IPS-20b (cell line): Measurements from ENCODE around the gene KCNA4.
"Not testable (repeated sequence)": the region's sequence is repeated elsewhere in the genome, so short reads cannot be mapped to it uniquely, and the experiment has no call there.

Source experiments
- H3K27ac ChIP-seq: one replicate; pipeline ENCODE4 v1.5.1; 2013; ENCODE audit warnings: low read length
- H3K27me3 ChIP-seq: 2 replicates; pipeline ENCODE4 v1.6.1; 2013; ENCODE audit warnings: mild to moderate bottlenecking, low read length, inconsistent platforms; ENCODE audit not compliant: insufficient read depth
- H3K36me3 ChIP-seq: 2 replicates; pipeline ENCODE4 v1.6.1; 2013; ENCODE audit warnings: low read depth, mild to moderate bottlenecking, inconsistent platforms, low read length, moderate library complexity; ENCODE audit not compliant: insufficient read depth
- H3K4me1 ChIP-seq: 2 replicates; pipeline ENCODE4 v1.6.1; 2013; ENCODE audit warnings: mild to moderate bottlenecking, control low read depth, inconsistent platforms, low read length, moderate library complexity; ENCODE audit not compliant: insufficient read depth
- H3K4me3 ChIP-seq: 2 replicates; pipeline ENCODE4 v1.5.1; 2013; ENCODE audit warnings: mild to moderate bottlenecking, low read length, inconsistent platforms
- H3K9ac ChIP-seq: 2 replicates; pipeline ENCODE4 v1.6.1; 2013; ENCODE audit warnings: low read depth, mild to moderate bottlenecking, inconsistent platforms, low read length, moderate library complexity
- H3K9me3 ChIP-seq: 2 replicates; pipeline ENCODE4 v1.6.1; 2013; ENCODE audit warnings: mild to moderate bottlenecking, low read depth, low read length, inconsistent platforms; ENCODE audit not compliant: insufficient read depth

KCNA4 gene

GRCh38 chr11:30016588-30017363 lies at the start of gene KCNA4:
Gene KCNA4 (minus strand): TSS chr11:30017030. CDS start chr11:30012678, 4,352 bp downstream.
- no peak within 1 kb of the TSS for H3K27ac ChIP-seq
- peak within 1 kb of the TSS; percentile 69 for H3K4me3 ChIP-seq
- peaks cover 100% of the 10 kb centered on the region for H3K27me3 ChIP-seq
- no peaks in the 10 kb centered on the region for H3K36me3 ChIP-seq
- H3K9me3 ChIP-seq, result no peaks in the 10 kb centered on the region
- H3K9ac ChIP-seq, result no peak within 1 kb of the TSS; the same call in 1 of the 2 replicates
- peaks cover 9% of the 10 kb centered on the region; the same call in 1 of the 2 replicates for H3K4me1 ChIP-seq

GRCh38 chr11:30062103-30062502 lies 45.3 kb upstream of the KCNA4 start:
- no peak overlapping the region for H3K9ac ChIP-seq
- no peaks in the 10 kb centered on the region for H3K4me1 ChIP-seq
- H3K9me3 ChIP-seq, result peaks cover 17% of the 10 kb centered on the region
- H3K27me3 ChIP-seq, result no peaks in the 10 kb centered on the region
- H3K4me3 ChIP-seq, result no peak overlapping the region
- H3K27ac ChIP-seq, result no peak overlapping the region
- no peaks in the 10 kb centered on the region for H3K36me3 ChIP-seq

GRCh38 chr11:30059172-30059815 lies 42.5 kb upstream of the KCNA4 start:
- Histone ChIP-seq H3K4me3 (no peak overlapping the region), H3K9me3 (peaks cover 15% of the 10 kb centered on the region), H3K9ac (no peak overlapping the region), H3K27me3 (no peaks in the 10 kb centered on the region), H3K36me3 (no peaks in the 10 kb centered on the region), H3K27ac (no peak overlapping the region), H3K4me1 (no peaks in the 10 kb centered on the region)

GRCh38 chr11:30049214-30049613 lies 32.4 kb upstream of the KCNA4 start:
- Histone ChIP-seq H3K4me1 (no peaks in the 10 kb centered on the region), H3K27ac (no peak overlapping the region), H3K27me3 (peaks cover 22% of the 10 kb centered on the region; the same call in 1 of the 2 replicates), H3K9ac (no peak overlapping the region), H3K9me3 (no peaks in the 10 kb centered on the region), H3K4me3 (no peak overlapping the region), H3K36me3 (no peaks in the 10 kb centered on the region)

GRCh38 chr11:30046578-30046945 lies 29.7 kb upstream of the KCNA4 start:
- Histone ChIP-seq H3K4me1 (no peaks in the 10 kb centered on the region), H3K9me3 (no peaks in the 10 kb centered on the region), H3K4me3 (no peak overlapping the region), H3K9ac (no peak overlapping the region), H3K27me3 (peaks cover 35% of the 10 kb centered on the region; the same call in 1 of the 2 replicates), H3K27ac (no peak overlapping the region), H3K36me3 (no peaks in the 10 kb centered on the region)

- Histone ChIP-seq H3K36me3 (no peaks in the 10 kb centered on the region), H3K27me3 (peaks cover 40% of the 10 kb centered on the region; the same call in 1 of the 2 replicates), H3K4me3 (no peak overlapping the region), H3K9ac (no peak overlapping the region), H3K27ac (no peak overlapping the region), H3K9me3 (no peaks in the 10 kb centered on the region), H3K4me1 (no peaks in the 10 kb centered on the region)
Measured at GRCh38 chr11:30045921-30046577, 29.2 kb upstream of the KCNA4 start.

GRCh38 chr11:30045144-30045543 lies 28.3 kb upstream of the KCNA4 start:
- Histone ChIP-seq H3K4me3 (no peak overlapping the region), H3K27me3 (peaks cover 47% of the 10 kb centered on the region; the same call in 1 of the 2 replicates), H3K9me3 (no peaks in the 10 kb centered on the region), H3K9ac (no peak overlapping the region), H3K36me3 (no peaks in the 10 kb centered on the region), H3K27ac (no peak overlapping the region), H3K4me1 (no peaks in the 10 kb centered on the region)

- Histone ChIP-seq H3K36me3 (no peaks in the 10 kb centered on the region), H3K9ac (no peak overlapping the region), H3K27ac (no peak overlapping the region), H3K4me1 (no peaks in the 10 kb centered on the region), H3K9me3 (no peaks in the 10 kb centered on the region), H3K27me3 (peaks cover 82% of the 10 kb centered on the region), H3K4me3 (no peak overlapping the region)
Measured at GRCh38 chr11:30041171-30041570, 24.3 kb upstream of the KCNA4 start.

- not testable (repeated sequence) for H3K27ac ChIP-seq, H3K4me3 ChIP-seq, H3K36me3 ChIP-seq, H3K4me1 ChIP-seq, H3K9ac ChIP-seq
- Histone ChIP-seq H3K27me3 (peaks cover 97% of the 10 kb centered on the region), H3K9me3 (peaks cover 11% of the 10 kb centered on the region)
Measured at GRCh38 chr11:30034746-30035145, 17.9 kb upstream of the KCNA4 start.

- Histone ChIP-seq H3K27me3 (peaks cover 99% of the 10 kb centered on the region), H3K9me3 (peaks cover 11% of the 10 kb centered on the region)
- not testable (repeated sequence) for H3K36me3 ChIP-seq, H3K27ac ChIP-seq, H3K9ac ChIP-seq, H3K4me3 ChIP-seq, H3K4me1 ChIP-seq
Measured at GRCh38 chr11:30034166-30034565, 17.3 kb upstream of the KCNA4 start.

GRCh38 chr11:30025396-30026139 lies 8.7 kb upstream of the KCNA4 start:
- H3K9ac ChIP-seq, result no peak overlapping the region
- no peak overlapping the region for H3K27ac ChIP-seq
- H3K4me1 ChIP-seq, result peaks cover 9% of the 10 kb centered on the region; the same call in 1 of the 2 replicates
- no peaks in the 10 kb centered on the region for H3K9me3 ChIP-seq
- peak overlapping the region; percentile 56 for H3K4me3 ChIP-seq
- peaks cover 100% of the 10 kb centered on the region for H3K27me3 ChIP-seq
- no peaks in the 10 kb centered on the region for H3K36me3 ChIP-seq
